GM12872 (cell line): Measurements from ENCODE around the gene COL5A1.

Experiments used
- CTCF ChIP-seq: IDR thresholded peaks from 3 replicates; pipeline ENCODE4 v1.5.1; 2011; ENCODE audit warnings: low read depth, mild to moderate bottlenecking, low read length, moderate library complexity; ENCODE audit not compliant: insufficient read depth

The COL5A1 gene

GRCh38 chr9:134686896-134687295 lies 45.3 kb downstream of the COL5A1 start:
- TF ChIP-seq CTCF = no peak

- no peak for TF ChIP-seq CTCF
These were observed 46.0 kb downstream of the COL5A1 start for GRCh38 chr9:134687556-134687955.

GRCh38 chr9:134688231-134688630 lies 46.6 kb downstream of the COL5A1 start:
- TF ChIP-seq CTCF = no peak

GRCh38 chr9:134688661-134689320 lies 47.2 kb downstream of the COL5A1 start:
- TF ChIP-seq CTCF = no peak

- peak; percentile 87 for TF ChIP-seq CTCF
These were observed 47.9 kb downstream of the COL5A1 start for GRCh38 chr9:134689321-134690181.

- no peak for TF ChIP-seq CTCF
These were observed 48.7 kb downstream of the COL5A1 start for GRCh38 chr9:134690301-134690751.

- TF ChIP-seq CTCF = no peak
These were observed 49.5 kb downstream of the COL5A1 start for GRCh38 chr9:134690946-134691694.
